ENCODE measurements around the gene KRT76. TPM values are rescaled to one million over a fixed set of nuclear protein-coding genes. Genes with fewer than 3 reads are reported as not detected.

Gene KRT76
- polyA plus RNA-seq, 1 of the 3 experiments (the other 2 are of a cell fraction), result not detected

DNA sequence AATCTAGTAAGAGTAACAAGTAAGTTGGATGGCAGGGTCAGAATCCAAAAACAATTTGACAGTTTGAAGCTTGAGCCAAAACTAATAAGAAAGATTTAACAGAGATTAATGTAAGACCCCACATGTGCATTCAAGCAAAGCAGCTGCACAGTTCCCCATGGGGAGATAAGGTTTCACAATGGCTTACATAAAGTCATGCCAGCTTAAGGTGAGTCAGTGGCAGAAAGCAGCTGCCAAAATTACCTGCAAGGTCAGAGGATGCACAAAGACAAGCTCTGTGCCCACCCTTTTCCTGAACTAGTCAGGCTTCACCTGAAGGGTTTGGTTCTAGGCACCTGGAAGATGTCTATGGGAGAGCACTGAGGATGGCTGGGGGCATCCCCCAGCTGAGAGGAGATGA is 37.2 kb downstream of the KRT76 start:
- Histone ChIP-seq H3K4me1 (ENCODE audit: control insufficient read depth in 1 of 2, insufficient read depth in 2 of 2, low read depth in 1 of 2, low read length in 1 of 2) (no peaks in the 10 kb centered on the region), H3F3A (replicated peaks; ENCODE audit: insufficient read depth) (no peaks in the 10 kb centered on the region), H3K9me2 (no peaks in the 10 kb centered on the region), H3K27ac (ENCODE audit: low read depth in 2 of 2, low read length in 1 of 2) (no peak overlapping the region), H3K27me3 (ENCODE audit: insufficient read depth) (0 out of 2 replicates have a peak, but pooled peaks cover 3% of the 10 kb centered on the region), H2AFZ (ENCODE audit: low read depth) (no peak overlapping the region), H3K4me2 (no peak overlapping the region), H3K36me3 (replicated peaks in 1 of 2; ENCODE audit: control insufficient read depth in 1 of 2, insufficient read depth in 2 of 2, low read length in 1 of 2) (no peaks in the 10 kb centered on the region), H3K9me3 (no peaks in the 10 kb centered on the region), H3K9ac (no peak overlapping the region), H3K4me3 (ENCODE audit: low read depth in 2 of 2, low read length in 1 of 2) (no peak overlapping the region), H3K79me2 (ENCODE audit: insufficient read depth) (no peaks in the 10 kb centered on the region), H4K20me1 (ENCODE audit: insufficient read depth) (no peaks in the 10 kb centered on the region)
- ChIA-PET CTCF (interaction anchor here (1.2 to 1.4 kb wide), 2 partner anchors 131 to 349 kb away, joined by 3 read pairs; no protein-coding TSS in a partner anchor), POLR2A (no interaction called here)
- TF ChIP-seq MXI1 (IDR thresholded peaks at IDR 0.05; ENCODE audit: low read depth, low read length) (no peak), FOXM1 (IDR thresholded peaks at IDR 0.05; ENCODE audit: low read depth) (no peak)
- no peak for DNase-seq

DNA sequence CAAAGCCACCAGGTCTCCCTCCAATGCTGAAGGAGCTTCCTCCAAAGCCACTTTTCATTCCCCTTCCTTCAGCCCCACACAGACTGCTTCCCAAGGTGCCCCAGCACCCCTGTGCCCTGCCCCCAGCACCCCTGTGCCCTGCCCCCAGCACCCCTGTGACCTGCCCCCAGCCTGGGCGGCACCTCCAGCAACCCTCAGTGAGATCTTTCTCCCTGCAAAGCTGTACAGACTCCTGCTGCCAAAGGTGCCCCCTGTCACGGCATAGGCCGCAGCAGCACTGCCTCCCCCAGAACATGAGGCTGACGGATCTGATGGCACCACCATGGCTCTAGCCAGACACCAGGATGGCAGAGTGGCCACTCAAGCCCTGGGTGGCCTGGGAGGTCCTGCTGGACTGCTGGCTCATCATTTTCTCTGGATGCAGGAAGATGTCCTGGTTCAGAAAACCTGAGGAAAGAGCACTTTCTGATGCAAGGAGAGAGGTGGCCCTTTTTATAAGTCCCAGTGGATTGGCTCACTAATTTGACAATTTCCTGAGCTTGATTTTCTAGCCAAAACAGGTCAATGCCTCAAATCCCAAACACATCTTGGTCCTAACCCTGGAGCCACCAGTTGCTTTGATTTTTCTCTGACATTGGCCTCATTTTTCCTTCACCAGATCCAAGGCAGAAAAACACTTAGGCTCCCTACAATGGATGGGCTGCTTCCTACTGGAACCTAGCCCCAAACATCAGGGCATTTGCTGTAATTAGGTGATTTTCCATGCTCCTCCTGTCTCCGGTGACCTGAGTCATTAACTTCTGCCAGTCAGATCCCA is 41.1 kb downstream of the KRT76 start:
- 32% methylated on average over 1 of the region's 5 CpGs for WGBS (ENCODE audit: low lambda C conversion rate)
- H3K4me1 ChIP-seq (ENCODE audit: control insufficient read depth in 1 of 2, insufficient read depth in 2 of 2, low read depth in 1 of 2, low read length in 1 of 2), result no peaks in the 10 kb centered on the region
- peaks cover 7% of the 10 kb centered on the region for H3K27me3 ChIP-seq (ENCODE audit: insufficient read depth)
- TF ChIP-seq, protein P1, sequence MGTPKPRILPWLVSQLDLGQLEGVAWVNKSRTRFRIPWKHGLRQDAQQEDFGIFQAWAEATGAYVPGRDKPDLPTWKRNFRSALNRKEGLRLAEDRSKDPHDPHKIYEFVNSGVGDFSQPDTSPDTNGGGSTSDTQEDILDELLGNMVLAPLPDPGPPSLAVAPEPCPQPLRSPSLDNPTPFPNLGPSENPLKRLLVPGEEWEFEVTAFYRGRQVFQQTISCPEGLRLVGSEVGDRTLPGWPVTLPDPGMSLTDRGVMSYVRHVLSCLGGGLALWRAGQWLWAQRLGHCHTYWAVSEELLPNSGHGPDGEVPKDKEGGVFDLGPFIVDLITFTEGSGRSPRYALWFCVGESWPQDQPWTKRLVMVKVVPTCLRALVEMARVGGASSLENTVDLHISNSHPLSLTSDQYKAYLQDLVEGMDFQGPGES (IDR thresholded peaks at IDR 0.05; ENCODE audit: low read depth, low read length), result no peak
- TF ChIP-seq POLR2AphosphoS5 (IDR thresholded peaks at IDR 0.05; ENCODE audit: low read depth, low read length) (no peak), CHD2 (IDR thresholded peaks at IDR 0.05; ENCODE audit: low read length, partially characterized antibody) (no peak), EP300 (IDR thresholded peaks at IDR 0.05; ENCODE audit: borderline replicate concordance in 1 of 2, low read depth in 1 of 2, low read length in 1 of 2) (no peak), NFIC (IDR thresholded peaks at IDR 0.05; ENCODE audit: borderline replicate concordance) (no peak), RXRA (IDR thresholded peaks at IDR 0.05; ENCODE audit: borderline replicate concordance, low read depth) (no peak), TCF12 (IDR thresholded peaks at IDR 0.05) (no peak), SIN3A (IDR thresholded peaks at IDR 0.05; ENCODE audit: borderline replicate concordance, low read depth, low read length) (no peak), TAF1 (IDR thresholded peaks at IDR 0.05; ENCODE audit: borderline replicate concordance, low read depth, low read length) (no peak), RFX5 (IDR thresholded peaks at IDR 0.05; ENCODE audit: low read length) (no peak), FOXJ3 (CRISPR knock-in tag; IDR thresholded peaks at IDR 0.05) (no peak), MEF2A (IDR thresholded peaks at IDR 0.05; ENCODE audit: borderline replicate concordance, low read depth) (no peak)
- TF ChIP-seq, protein P2, sequence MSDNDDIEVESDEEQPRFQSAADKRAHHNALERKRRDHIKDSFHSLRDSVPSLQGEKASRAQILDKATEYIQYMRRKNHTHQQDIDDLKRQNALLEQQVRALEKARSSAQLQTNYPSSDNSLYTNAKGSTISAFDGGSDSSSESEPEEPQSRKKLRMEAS (IDR thresholded peaks at IDR 0.05; ENCODE audit: low read depth), result no peak
- TF ChIP-seq, protein P3, sequence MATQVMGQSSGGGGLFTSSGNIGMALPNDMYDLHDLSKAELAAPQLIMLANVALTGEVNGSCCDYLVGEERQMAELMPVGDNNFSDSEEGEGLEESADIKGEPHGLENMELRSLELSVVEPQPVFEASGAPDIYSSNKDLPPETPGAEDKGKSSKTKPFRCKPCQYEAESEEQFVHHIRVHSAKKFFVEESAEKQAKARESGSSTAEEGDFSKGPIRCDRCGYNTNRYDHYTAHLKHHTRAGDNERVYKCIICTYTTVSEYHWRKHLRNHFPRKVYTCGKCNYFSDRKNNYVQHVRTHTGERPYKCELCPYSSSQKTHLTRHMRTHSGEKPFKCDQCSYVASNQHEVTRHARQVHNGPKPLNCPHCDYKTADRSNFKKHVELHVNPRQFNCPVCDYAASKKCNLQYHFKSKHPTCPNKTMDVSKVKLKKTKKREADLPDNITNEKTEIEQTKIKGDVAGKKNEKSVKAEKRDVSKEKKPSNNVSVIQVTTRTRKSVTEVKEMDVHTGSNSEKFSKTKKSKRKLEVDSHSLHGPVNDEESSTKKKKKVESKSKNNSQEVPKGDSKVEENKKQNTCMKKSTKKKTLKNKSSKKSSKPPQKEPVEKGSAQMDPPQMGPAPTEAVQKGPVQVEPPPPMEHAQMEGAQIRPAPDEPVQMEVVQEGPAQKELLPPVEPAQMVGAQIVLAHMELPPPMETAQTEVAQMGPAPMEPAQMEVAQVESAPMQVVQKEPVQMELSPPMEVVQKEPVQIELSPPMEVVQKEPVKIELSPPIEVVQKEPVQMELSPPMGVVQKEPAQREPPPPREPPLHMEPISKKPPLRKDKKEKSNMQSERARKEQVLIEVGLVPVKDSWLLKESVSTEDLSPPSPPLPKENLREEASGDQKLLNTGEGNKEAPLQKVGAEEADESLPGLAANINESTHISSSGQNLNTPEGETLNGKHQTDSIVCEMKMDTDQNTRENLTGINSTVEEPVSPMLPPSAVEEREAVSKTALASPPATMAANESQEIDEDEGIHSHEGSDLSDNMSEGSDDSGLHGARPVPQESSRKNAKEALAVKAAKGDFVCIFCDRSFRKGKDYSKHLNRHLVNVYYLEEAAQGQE (IDR thresholded peaks at IDR 0.05; ENCODE audit: low read depth, low read length), result no peak
- CTCF ChIA-PET, result no interaction called here
- H3K9me3 ChIP-seq, result no peaks in the 10 kb centered on the region
- POLR2A ChIA-PET, result no interaction called here
- H3K27ac ChIP-seq (ENCODE audit: low read depth in 2 of 2, low read length in 1 of 2), result no peak overlapping the region
- H2AFZ ChIP-seq (ENCODE audit: low read depth), result no peak overlapping the region
- H3K9ac ChIP-seq, result no peak overlapping the region
- H3K79me2 ChIP-seq (ENCODE audit: insufficient read depth), result no peaks in the 10 kb centered on the region
- H4K20me1 ChIP-seq (ENCODE audit: insufficient read depth), result no peaks in the 10 kb centered on the region
- no peaks in the 10 kb centered on the region for H3K36me3 ChIP-seq (replicated peaks in 1 of 2; ENCODE audit: control insufficient read depth in 1 of 2, insufficient read depth in 2 of 2, low read length in 1 of 2)
- H3K4me3 ChIP-seq (ENCODE audit: low read depth in 2 of 2, low read length in 1 of 2), result no peak overlapping the region
- H3F3A ChIP-seq (replicated peaks; ENCODE audit: insufficient read depth), result no peaks in the 10 kb centered on the region
- no peak overlapping the region for H3K4me2 ChIP-seq
- no peaks in the 10 kb centered on the region for H3K9me2 ChIP-seq
- no peak for DNase-seq

Measured in SK-N-SH (cell line).